NB4 (cell line): ENCODE measurements around the gene SYT12.

Experiments
- POLR2A ChIP-seq: IDR thresholded peaks from 2 replicates; pipeline ENCODE4 v1.6.1; 2011; ENCODE audit warnings: mild to moderate bottlenecking; ENCODE audit not compliant: insufficient read length; ENCODE audit errors: extremely low read depth
- TF ChIP-seq, protein P1 (sequence below): IDR thresholded peaks from one replicate; pipeline ENCODE4 v1.5.1; 2012; ENCODE audit warnings: low read depth, low read length

- TF ChIP-seq, protein P1, sequence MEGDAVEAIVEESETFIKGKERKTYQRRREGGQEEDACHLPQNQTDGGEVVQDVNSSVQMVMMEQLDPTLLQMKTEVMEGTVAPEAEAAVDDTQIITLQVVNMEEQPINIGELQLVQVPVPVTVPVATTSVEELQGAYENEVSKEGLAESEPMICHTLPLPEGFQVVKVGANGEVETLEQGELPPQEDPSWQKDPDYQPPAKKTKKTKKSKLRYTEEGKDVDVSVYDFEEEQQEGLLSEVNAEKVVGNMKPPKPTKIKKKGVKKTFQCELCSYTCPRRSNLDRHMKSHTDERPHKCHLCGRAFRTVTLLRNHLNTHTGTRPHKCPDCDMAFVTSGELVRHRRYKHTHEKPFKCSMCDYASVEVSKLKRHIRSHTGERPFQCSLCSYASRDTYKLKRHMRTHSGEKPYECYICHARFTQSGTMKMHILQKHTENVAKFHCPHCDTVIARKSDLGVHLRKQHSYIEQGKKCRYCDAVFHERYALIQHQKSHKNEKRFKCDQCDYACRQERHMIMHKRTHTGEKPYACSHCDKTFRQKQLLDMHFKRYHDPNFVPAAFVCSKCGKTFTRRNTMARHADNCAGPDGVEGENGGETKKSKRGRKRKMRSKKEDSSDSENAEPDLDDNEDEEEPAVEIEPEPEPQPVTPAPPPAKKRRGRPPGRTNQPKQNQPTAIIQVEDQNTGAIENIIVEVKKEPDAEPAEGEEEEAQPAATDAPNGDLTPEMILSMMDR: no peak
- no peak for TF ChIP-seq POLR2A
Observed at GRCh38 chr11:67015048-67015447, 7.9 kb upstream of the SYT12 start.
